Head of caudate nucleus (tissue), 42 donors: ENCODE data around the gene SDC3.

ENCODE experiments used
- DNase-seq, 42 donors: peaks; one replicate each; pipeline versions ENCODE4 v3.0.0 to v3.0.0-alpha.2; 2020 to 2021; ENCODE audit warnings: mixed read lengths in 7 of 42
- intact Hi-C: fragments of 100-400 bp; cut with DNase I; formaldehyde crosslinking; loops from one replicate; pipeline ENCODE4 v1.15.0; 2022

SDC3 gene

GRCh38 chr1:30929944-30930525, 21.5 kb upstream of the SDC3 start:
- no peak for DNase-seq
- intact Hi-C loops, result no loop called here

GRCh38 chr1:30929135-30929889, 20.8 kb upstream of the SDC3 start:
- intact Hi-C loops, result no loop called here
- peak in 25 of 42 donors; percentile 41 to 83 (median 62) for DNase-seq

- no peak for DNase-seq
- intact Hi-C loops, result no loop called here
Observed at GRCh38 chr1:30928789-30929134, 20.2 kb upstream of the SDC3 start.

GRCh38 chr1:30928171-30928570, 19.6 kb upstream of the SDC3 start:
- DNase-seq, result no peak
- intact Hi-C loops, result no loop called here

- intact Hi-C loops, result no loop called here
- DNase-seq, result no peak
Observed at GRCh38 chr1:30927448-30927847, 18.9 kb upstream of the SDC3 start.

- DNase-seq, result no peak
- intact Hi-C loops, result no loop called here
Observed at GRCh38 chr1:30923597-30923996, 15.0 kb upstream of the SDC3 start.

- intact Hi-C loops, result no loop called here
- peak in 5 of 42 donors; percentile 5 to 28 (median 13) for DNase-seq
Observed at GRCh38 chr1:30920827-30921226, 12.3 kb upstream of the SDC3 start.

GRCh38 chr1:30919025-30919881, 10.7 kb upstream of the SDC3 start:
- intact Hi-C loops, result no loop called here
- peak in 10 of 42 donors; percentile 4 to 52 (median 22) for DNase-seq

- DNase-seq, result peak in 8 of 42 donors; percentile 3 to 30 (median 16)
- intact Hi-C loops, result no loop called here
Observed at GRCh38 chr1:30916296-30916695, 7.7 kb upstream of the SDC3 start.

GRCh38 chr1:30915491-30916230, 7.1 kb upstream of the SDC3 start:
- intact Hi-C loops, result no loop called here
- peak in 5 of 42 donors; percentile 8 to 20 (median 14) for DNase-seq

GRCh38 chr1:30914931-30915330, 6.4 kb upstream of the SDC3 start:
- intact Hi-C loops, result loop anchor here (5.0 kb wide), 1 partner anchor 133 kb away; no protein-coding TSS in a partner anchor
- peak in 8 of 42 donors; percentile 15 to 73 (median 32) for DNase-seq

GRCh38 chr1:30914587-30914922, 6.0 kb upstream of the SDC3 start:
- DNase-seq, result peak in 2 of 42 donors; percentile 8 to 9
- intact Hi-C loops, result loop anchor here (5.0 kb wide), 1 partner anchor 132 kb away; no protein-coding TSS in a partner anchor

GRCh38 chr1:30912913-30913652, 4.5 kb upstream of the SDC3 start:
- intact Hi-C loops, result loop anchor here (5.0 kb wide), 1 partner anchor 131 kb away; no protein-coding TSS in a partner anchor
- peak in 21 of 42 donors; percentile 30 to 69 (median 49) for DNase-seq

GRCh38 chr1:30912224-30912623, 3.7 kb upstream of the SDC3 start:
- intact Hi-C loops, result loop anchor here (5.0 kb wide), 1 partner anchor 130 kb away; no protein-coding TSS in a partner anchor
- DNase-seq, result peak in 5 of 42 donors; percentile 12 to 31 (median 23)

GRCh38 chr1:30911059-30911954, 2.7 kb upstream of the SDC3 start:
- intact Hi-C loops, result loop anchor here (1.0 to 5.0 kb wide), 3 partner anchors 110 to 193 kb away; no protein-coding TSS in a partner anchor
- DNase-seq, result peak; percentile 82 to 95 (median 88)

GRCh38 chr1:30909365-30910068, 959 bp upstream of the SDC3 start:
- intact Hi-C loops, result loop anchor here (2.0 to 5.0 kb wide), 2 partner anchors 127 to 191 kb away; no protein-coding TSS in a partner anchor
- peak in 3 of 42 donors; percentile 11 to 41 (median 39) for DNase-seq
